HG03175 (cell line): ENCODE results near the gene SPDYE5.
A peak's percentile ranks its signal among the peaks of the same experiment; 100 is the strongest.
"Not testable (repeated sequence)": the region's sequence is repeated elsewhere in the genome, so short reads cannot be mapped to it uniquely, and the experiment has no call there.

ENCODE experiments used
- ATAC-seq: cut with Tn5 transposase; IDR thresholded peaks from one replicate; pipeline ENCODE4 v1.9.1; 2021; ENCODE audit warnings: mild to moderate bottlenecking, moderate library complexity; ENCODE audit not compliant: unreplicated experiment

The SPDYE5 gene, protein sequence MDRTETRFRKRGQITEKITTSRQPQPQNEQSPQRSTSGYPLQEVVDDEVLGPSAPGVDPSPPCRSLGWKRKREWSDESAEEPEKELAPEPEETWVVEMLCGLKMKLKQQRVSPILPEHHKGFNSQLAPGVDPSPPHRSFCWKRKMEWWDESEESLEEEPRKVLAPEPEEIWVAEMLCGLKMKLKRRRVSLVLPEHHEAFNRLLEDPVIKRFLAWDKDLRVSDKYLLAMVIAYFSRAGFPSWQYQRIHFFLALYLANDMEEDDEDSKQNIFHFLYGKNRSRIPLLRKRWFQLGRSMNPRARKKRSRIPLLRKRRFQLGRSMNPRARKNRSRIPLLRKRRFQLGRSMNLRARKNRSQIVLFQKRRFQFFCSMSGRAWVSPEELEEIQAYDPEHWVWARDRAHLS

GRCh38 chr7:75492020-75492419 lies at the start of gene SPDYE5:
Gene SPDYE5 (plus strand): TSS chr7:75492320. CDS start chr7:75494048, 1,728 bp downstream.
- ATAC-seq = not testable (repeated sequence)

GRCh38 chr7:75442465-75443111 lies 49.5 kb upstream of the SPDYE5 start:
- peak; percentile 88 for ATAC-seq

DNA sequence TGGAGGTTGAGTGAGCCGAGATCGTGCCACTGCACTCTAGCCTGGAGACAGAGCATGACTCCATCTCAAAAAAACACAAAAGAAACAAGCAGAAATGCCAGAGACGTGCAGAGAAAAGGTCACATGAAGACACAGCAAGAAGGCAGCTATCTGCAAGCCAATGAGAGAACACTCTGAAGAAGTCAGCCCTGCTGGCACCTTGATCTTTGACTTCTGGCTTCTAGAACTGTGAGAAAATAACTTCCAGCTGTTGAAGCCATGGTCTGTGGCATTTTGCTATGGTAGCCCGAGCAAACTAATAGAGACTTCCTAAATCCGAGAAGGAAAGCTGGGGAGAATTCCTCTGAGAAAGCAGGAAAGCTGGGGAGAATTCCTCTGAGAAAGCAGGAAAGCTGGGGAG lies 42.2 kb upstream of the SPDYE5 start:
- not testable (repeated sequence) for ATAC-seq

GRCh38 chr7:75452494-75452955 lies 39.6 kb upstream of the SPDYE5 start:
- ATAC-seq = peak; percentile 88

DNA sequence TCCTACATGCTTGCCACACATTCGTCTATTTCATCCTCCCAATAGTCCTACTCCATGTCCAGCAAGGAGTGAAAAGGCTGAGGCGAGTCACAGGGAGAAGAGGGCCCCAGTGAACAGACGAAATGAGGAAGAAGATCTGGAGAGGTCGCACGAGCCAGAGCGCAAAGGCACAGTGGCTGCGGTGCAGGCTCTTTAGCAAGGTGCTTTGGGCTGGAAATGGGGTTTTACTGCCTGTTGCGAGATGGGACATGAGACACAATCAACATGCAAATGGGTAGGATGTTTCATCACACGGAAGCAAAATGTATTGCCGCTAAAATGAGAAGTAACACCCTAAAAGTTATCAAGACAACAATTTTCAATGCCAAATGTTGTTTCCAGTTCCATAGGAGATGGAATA lies 35.7 kb upstream of the SPDYE5 start:
- not testable (repeated sequence) for ATAC-seq

GRCh38 chr7:75458034-75458433 lies 34.1 kb upstream of the SPDYE5 start:
- ATAC-seq = not testable (repeated sequence)

DNA sequence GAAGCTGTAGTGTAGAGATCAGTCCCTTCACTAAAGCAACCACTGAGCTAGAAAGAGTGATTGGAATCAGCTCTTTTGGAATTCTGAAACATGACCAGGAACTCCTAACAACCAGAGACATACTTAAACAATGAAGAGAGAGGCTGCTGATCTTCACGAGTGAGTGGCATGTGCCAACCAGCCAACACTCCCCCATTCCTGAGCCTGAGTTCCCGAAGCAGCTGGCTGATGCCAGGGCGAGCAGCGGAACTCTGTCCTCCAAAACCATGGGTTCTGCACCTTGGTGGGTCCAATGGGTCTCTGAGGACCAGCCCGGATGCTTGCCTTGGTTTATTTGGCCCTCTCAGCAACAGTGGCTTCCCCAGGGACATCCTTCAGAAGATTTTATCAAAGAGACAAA lies 31.6 kb upstream of the SPDYE5 start:
- not testable (repeated sequence) for ATAC-seq

- ATAC-seq = not testable (repeated sequence)
Observed at GRCh38 chr7:75470166-75470565, 22.0 kb upstream of the SPDYE5 start.

DNA sequence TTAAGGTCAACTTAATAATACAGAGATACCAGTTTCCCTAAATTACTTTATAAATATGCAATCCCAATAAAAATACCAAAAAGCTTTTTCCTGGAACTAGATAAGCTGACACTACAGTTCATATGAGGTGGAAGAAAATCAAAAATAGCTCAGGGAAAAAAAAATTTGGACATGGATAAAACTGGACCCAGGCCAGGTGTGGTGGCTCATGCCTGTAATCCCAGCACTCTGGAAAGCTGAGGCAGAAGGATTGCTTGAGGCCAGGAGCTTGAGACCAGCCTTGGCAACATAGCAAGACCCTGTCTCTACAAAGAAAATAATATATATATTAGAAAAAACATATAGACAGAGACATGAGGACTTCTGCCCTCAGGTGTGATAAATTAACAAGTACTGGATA lies 14.7 kb upstream of the SPDYE5 start:
- not testable (repeated sequence) for ATAC-seq

GRCh38 chr7:75480313-75480712 lies 11.8 kb upstream of the SPDYE5 start:
- not testable (repeated sequence) for ATAC-seq

GRCh38 chr7:75485355-75485978 lies 6.7 kb upstream of the SPDYE5 start:
- not testable (repeated sequence) for ATAC-seq

GRCh38 chr7:75485979-75486643 lies 6.0 kb upstream of the SPDYE5 start, which contains the start of gene POM121C:
Gene POM121C (minus strand): TSS chr7:75486299. CDS start chr7:75441496, 44,803 bp downstream.
- peak; percentile 97 for ATAC-seq

DNA sequence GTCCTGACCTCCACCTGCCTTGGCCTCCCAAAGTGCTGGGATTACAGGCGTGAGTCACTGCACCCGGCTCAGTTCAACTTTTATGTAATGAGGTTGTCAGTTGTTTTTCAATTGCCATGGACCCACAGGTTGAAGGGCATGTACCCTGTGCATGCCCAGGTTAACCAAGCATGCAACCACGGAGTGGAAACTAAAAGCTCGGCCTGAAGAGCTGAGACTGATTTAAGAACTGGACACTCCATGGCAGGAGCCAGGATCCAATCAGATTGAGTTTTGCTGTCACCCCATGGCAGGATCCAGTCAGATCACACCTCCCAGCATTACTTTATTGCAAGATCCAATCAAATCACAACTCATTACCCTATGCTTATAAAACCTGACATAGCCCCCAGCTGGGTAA lies 16.9 kb downstream of the SPDYE5 start:
- not testable (repeated sequence) for ATAC-seq

GRCh38 chr7:75518842-75519241 lies 26.7 kb downstream of the SPDYE5 start:
- not testable (repeated sequence) for ATAC-seq

- not testable (repeated sequence) for ATAC-seq
Observed at GRCh38 chr7:75521727-75522126, 29.6 kb downstream of the SPDYE5 start.

DNA sequence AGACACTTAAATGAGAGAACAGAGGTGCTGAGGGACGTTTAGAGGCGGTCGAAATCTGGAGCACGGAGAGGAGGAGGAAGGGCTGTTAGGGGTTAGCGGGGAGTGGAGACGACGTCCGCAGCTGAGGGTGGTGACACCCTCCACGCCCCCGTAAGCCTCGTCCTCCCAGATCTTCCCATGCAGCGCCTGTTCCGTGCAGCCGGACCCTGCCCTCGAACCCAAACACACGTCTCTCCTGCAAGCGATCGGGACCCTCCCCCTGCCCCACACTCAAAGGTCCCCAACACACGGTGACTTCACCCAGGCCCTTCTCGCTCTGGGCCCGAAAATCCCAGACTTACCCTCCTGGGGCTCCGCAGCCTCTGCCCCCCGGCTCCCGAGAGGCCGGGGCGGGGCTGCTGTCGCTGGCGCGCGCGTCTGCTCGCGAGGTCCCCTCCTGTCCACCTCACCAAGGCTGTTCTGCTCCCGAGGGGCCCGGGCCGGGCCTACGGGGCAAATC lies 35.2 kb downstream of the SPDYE5 start:
- ATAC-seq = not testable (repeated sequence)

GRCh38 chr7:75531359-75531821 lies 39.3 kb downstream of the SPDYE5 start:
- no peak for ATAC-seq

GRCh38 chr7:75532639-75533038 lies 40.5 kb downstream of the SPDYE5 start:
- no peak for ATAC-seq

DNA sequence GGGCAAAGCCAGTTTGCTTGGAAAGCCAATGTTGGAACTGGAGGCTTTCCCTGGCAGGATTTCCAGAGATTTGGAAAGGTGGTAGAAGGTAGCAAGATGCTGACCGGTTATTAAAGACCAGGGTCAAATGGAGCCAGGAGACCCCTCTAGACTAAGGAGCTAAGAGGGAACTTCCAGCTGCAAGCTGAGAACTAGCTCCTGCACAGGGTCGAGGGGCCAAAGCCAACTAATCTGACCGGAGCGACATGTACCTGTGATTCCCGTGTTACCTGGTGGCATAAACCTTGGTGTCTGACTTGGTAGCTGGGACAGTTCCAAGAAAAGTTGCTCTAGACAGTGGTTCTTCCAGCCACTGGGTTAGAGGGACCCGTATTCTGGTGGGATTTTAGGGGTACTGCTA lies 41.8 kb downstream of the SPDYE5 start:
- ATAC-seq = no peak

GRCh38 chr7:75534727-75535307 lies 42.7 kb downstream of the SPDYE5 start:
- peak; percentile 86 for ATAC-seq
